Fibroblast of lung (primary cell): ENCODE results near the gene PRX. TPM values are rescaled to one million over a fixed set of nuclear protein-coding genes. Genes with fewer than 3 reads are reported as not detected.

Experiments used
- DNase-seq, 2 donors: peaks; one replicate each; pipeline versions ENCODE4 v3.0.0 to v3.0.0-alpha.2; 2010; ENCODE audit warnings: low read depth in 2 of 2
- H2AFZ ChIP-seq: 2 replicates; pipeline ENCODE4 v1.5.1; 2012; ENCODE audit warnings: low read length, control low read depth, inconsistent platforms
- H3K27ac ChIP-seq: 2 replicates; pipeline ENCODE4 v1.5.1; 2011; ENCODE audit warnings: low read length, control low read depth; ENCODE audit not compliant: insufficient read depth
- H3K27me3 ChIP-seq: 2 replicates; pipeline ENCODE4 v1.5.1; 2011; ENCODE audit warnings: mild to moderate bottlenecking, low read length; ENCODE audit not compliant: control insufficient read depth, insufficient read depth
- H3K36me3 ChIP-seq: 2 replicates; pipeline ENCODE4 v1.5.1; 2011; ENCODE audit warnings: low read length; ENCODE audit not compliant: control insufficient read depth, insufficient read depth
- H3K4me1 ChIP-seq: 2 replicates; pipeline ENCODE4 v1.5.1; 2011; ENCODE audit warnings: low read length; ENCODE audit not compliant: control insufficient read depth, insufficient read depth; ENCODE audit errors: extremely low read depth
- H3K4me2 ChIP-seq: 2 replicates; pipeline ENCODE4 v1.5.1; 2011; ENCODE audit warnings: low read length, control low read depth; ENCODE audit not compliant: insufficient read depth; ENCODE audit errors: extremely low read depth
- H3K4me3 ChIP-seq, 4 experiments: fragments of 200-600 bp in 1 of 4; sonication (generic) in 1 of 4; replicated peaks in 1 of 4; 2 replicates each; pipeline ENCODE4 v1.5.1; 2011 to 2016; ENCODE audit warnings: low read length in 4 of 4, low read depth in 3 of 4, mild to moderate bottlenecking in 3 of 4, control low read depth in 2 of 4, inconsistent platforms in 1 of 4, mixed read lengths in 1 of 4; ENCODE audit not compliant: insufficient read depth in 1 of 4; ENCODE audit errors: control extremely low read depth in 1 of 4
- H3K79me2 ChIP-seq: 2 replicates; pipeline ENCODE4 v1.5.1; 2012; ENCODE audit warnings: mild to moderate bottlenecking, low read length, inconsistent platforms; ENCODE audit not compliant: control insufficient read depth, insufficient read depth
- H3K9ac ChIP-seq: 2 replicates; pipeline ENCODE4 v1.5.1; 2011; ENCODE audit warnings: mild to moderate bottlenecking, low read length, control low read depth; ENCODE audit not compliant: insufficient read depth
- H3K9me3 ChIP-seq: 2 replicates; pipeline ENCODE4 v1.5.1; 2012; ENCODE audit warnings: low read depth, low read length; ENCODE audit not compliant: control insufficient read depth, insufficient read depth
- H4K20me1 ChIP-seq: 2 replicates; pipeline ENCODE4 v1.5.1; 2011; ENCODE audit warnings: low read length; ENCODE audit not compliant: control insufficient read depth, insufficient read depth; ENCODE audit errors: extremely low read depth
- EZH2 ChIP-seq: IDR thresholded peaks from 2 replicates; pipeline ENCODE4 v1.5.1; 2012; ENCODE audit warnings: low read length, control low read depth, mild to moderate bottlenecking; ENCODE audit errors: missing control alignments
- polyA plus RNA-seq, 2 donors: library from polyadenylated mRNA; depleted of rRNA in 1 of 2; stranded (reverse) in 1 of 2; unstranded in 1 of 2; fragments of >200 nt; gene quantifications; 2 replicates each; pipeline ENCODE4 v1.2.1, GENCODE V29; 2011 to 2012; ENCODE audit warnings: missing spikeins in 1 of 2
- total RNA-seq: library from RNA; depleted of rRNA; stranded (reverse); fragments of >200 nt; gene quantifications from 2 replicates; pipeline ENCODE4 v1.2.1, GENCODE V29; 2014
- TF ChIP-seq, protein P1 (sequence below), 2 donors: IDR thresholded peaks in 1 of 2; conservative IDR thresholded peaks in 1 of 2; 1 replicate in 1 of 2; 2 replicates in 1 of 2; pipeline ENCODE4 v1.5.1; 2011 to 2012; ENCODE audit warnings: low read length in 2 of 2, control low read depth in 1 of 2, inconsistent platforms in 1 of 2, low read depth in 1 of 2, mild to moderate bottlenecking in 1 of 2

Gene PRX
- total and polyA plus RNA-seq, 2 donors (not counting 1 experiment from before 2014, with no cell fraction given): 0.91 to 3.6 TPM

GRCh38 chr19:40419066-40419612 lies 6.0 kb upstream of the PRX start:
- TF ChIP-seq, protein P1, sequence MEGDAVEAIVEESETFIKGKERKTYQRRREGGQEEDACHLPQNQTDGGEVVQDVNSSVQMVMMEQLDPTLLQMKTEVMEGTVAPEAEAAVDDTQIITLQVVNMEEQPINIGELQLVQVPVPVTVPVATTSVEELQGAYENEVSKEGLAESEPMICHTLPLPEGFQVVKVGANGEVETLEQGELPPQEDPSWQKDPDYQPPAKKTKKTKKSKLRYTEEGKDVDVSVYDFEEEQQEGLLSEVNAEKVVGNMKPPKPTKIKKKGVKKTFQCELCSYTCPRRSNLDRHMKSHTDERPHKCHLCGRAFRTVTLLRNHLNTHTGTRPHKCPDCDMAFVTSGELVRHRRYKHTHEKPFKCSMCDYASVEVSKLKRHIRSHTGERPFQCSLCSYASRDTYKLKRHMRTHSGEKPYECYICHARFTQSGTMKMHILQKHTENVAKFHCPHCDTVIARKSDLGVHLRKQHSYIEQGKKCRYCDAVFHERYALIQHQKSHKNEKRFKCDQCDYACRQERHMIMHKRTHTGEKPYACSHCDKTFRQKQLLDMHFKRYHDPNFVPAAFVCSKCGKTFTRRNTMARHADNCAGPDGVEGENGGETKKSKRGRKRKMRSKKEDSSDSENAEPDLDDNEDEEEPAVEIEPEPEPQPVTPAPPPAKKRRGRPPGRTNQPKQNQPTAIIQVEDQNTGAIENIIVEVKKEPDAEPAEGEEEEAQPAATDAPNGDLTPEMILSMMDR (conservative IDR thresholded peaks at IDR 0.05 in 1 of 2, IDR thresholded peaks at IDR 0.05 in 1 of 2; ENCODE audit: low read depth in 1 of 2, low read length in 2 of 2): no peak
- no peak for TF ChIP-seq EZH2
- Histone ChIP-seq H3K27me3 (no peaks in the 10 kb centered on the region), H3K27ac (no peak overlapping the region), H3K79me2 (peaks cover 20% of the 10 kb centered on the region), H3K36me3 (peaks cover 9% of the 10 kb centered on the region), H3K4me3 (no peak overlapping the region), H3K4me2 (no peak overlapping the region), H3K9ac (no peak overlapping the region), H4K20me1 (no peaks in the 10 kb centered on the region), H3K9me3 (no peaks in the 10 kb centered on the region), H3K4me1 (peaks cover 12% of the 10 kb centered on the region), H2AFZ (no peak overlapping the region)
- DNase-seq: no peak

GRCh38 chr19:40418040-40418439 lies 4.9 kb upstream of the PRX start:
- Histone ChIP-seq H3K9ac (no peak overlapping the region), H3K36me3 (peaks cover 6% of the 10 kb centered on the region), H3K27ac (no peak overlapping the region), H3K4me2 (no peak overlapping the region), H2AFZ (no peak overlapping the region), H3K4me1 (peaks cover 12% of the 10 kb centered on the region), H4K20me1 (no peaks in the 10 kb centered on the region), H3K79me2 (peaks cover 9% of the 10 kb centered on the region), H3K27me3 (no peaks in the 10 kb centered on the region), H3K9me3 (no peaks in the 10 kb centered on the region), H3K4me3 (no peak overlapping the region)
- TF ChIP-seq, protein P1 (conservative IDR thresholded peaks at IDR 0.05 in 1 of 2, IDR thresholded peaks at IDR 0.05 in 1 of 2; ENCODE audit: low read depth in 1 of 2, low read length in 2 of 2): no peak
- no peak for TF ChIP-seq EZH2
- DNase-seq: no peak

- H3K4me3 ChIP-seq: no peak overlapping the region
- H3K4me1 ChIP-seq: peaks cover 11% of the 10 kb centered on the region
- H3K79me2 ChIP-seq: peaks cover 5% of the 10 kb centered on the region
- H2AFZ ChIP-seq: no peak overlapping the region
- H3K9me3 ChIP-seq: no peaks in the 10 kb centered on the region
- H3K27ac ChIP-seq: no peak overlapping the region
- no peak overlapping the region for H3K9ac ChIP-seq
- DNase-seq: no peak
- no peaks in the 10 kb centered on the region for H3K27me3 ChIP-seq
- H3K36me3 ChIP-seq: peaks cover 2% of the 10 kb centered on the region
- TF ChIP-seq EZH2: no peak
- TF ChIP-seq, protein P1 (conservative IDR thresholded peaks at IDR 0.05 in 1 of 2, IDR thresholded peaks at IDR 0.05 in 1 of 2; ENCODE audit: low read depth in 1 of 2, low read length in 2 of 2): no peak
- H3K4me2 ChIP-seq: no peak overlapping the region
- H4K20me1 ChIP-seq: no peaks in the 10 kb centered on the region
These were observed 4.4 kb upstream of the PRX start for GRCh38 chr19:40417643-40417981.
